ENCODE measurements around the gene LZTFL1.

DNA sequence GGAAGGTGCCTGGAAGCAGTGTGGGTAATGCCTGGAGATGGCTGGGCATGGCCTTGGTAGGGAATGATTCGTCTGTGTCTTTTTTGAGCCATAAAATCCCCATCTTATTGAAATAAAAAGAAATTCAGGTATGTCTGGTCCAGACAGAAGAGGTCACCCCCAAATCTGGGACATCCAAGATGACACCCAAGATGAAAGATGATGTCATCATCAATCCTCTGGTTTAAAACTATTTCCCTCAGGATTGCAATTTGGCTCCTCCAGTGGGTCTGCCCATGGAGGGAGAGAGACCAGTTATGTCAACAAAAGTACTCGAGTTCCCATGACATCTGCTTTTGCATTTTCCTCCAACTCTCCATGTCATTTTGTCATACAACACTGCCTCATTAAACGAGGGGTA, 27.7 kb upstream of the LZTFL1 start:
- TF ChIP-seq, protein P1, sequence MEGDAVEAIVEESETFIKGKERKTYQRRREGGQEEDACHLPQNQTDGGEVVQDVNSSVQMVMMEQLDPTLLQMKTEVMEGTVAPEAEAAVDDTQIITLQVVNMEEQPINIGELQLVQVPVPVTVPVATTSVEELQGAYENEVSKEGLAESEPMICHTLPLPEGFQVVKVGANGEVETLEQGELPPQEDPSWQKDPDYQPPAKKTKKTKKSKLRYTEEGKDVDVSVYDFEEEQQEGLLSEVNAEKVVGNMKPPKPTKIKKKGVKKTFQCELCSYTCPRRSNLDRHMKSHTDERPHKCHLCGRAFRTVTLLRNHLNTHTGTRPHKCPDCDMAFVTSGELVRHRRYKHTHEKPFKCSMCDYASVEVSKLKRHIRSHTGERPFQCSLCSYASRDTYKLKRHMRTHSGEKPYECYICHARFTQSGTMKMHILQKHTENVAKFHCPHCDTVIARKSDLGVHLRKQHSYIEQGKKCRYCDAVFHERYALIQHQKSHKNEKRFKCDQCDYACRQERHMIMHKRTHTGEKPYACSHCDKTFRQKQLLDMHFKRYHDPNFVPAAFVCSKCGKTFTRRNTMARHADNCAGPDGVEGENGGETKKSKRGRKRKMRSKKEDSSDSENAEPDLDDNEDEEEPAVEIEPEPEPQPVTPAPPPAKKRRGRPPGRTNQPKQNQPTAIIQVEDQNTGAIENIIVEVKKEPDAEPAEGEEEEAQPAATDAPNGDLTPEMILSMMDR (conservative IDR thresholded peaks at IDR 0.05) = no peak
- TF ChIP-seq ZFX (IDR thresholded peaks at IDR 0.05) = no peak
